Head of caudate nucleus (tissue), 42 donors: ENCODE results near the gene CNIH1.
A peak's percentile ranks its signal among the peaks of the same experiment; 100 is the strongest.

Source experiments
- DNase-seq, 42 donors: peaks; one replicate each; pipeline versions ENCODE4 v3.0.0 to v3.0.0-alpha.2; 2020 to 2021; ENCODE audit warnings: mixed read lengths in 7 of 42
- intact Hi-C: fragments of 100-400 bp; cut with DNase I; formaldehyde crosslinking; loops from one replicate; pipeline ENCODE4 v1.15.0; 2022

Gene CNIH1

GRCh38 chr14:54440873-54441868, at the start of gene CNIH1:
CNIH1 (minus strand) TSS chr14:54441374; CDS start chr14:54441327, 47 bp downstream.
- intact Hi-C loops: loop anchor here (5.0 kb wide), 1 partner anchor 66 kb away; the partner anchor contains the start of gene CGRRF1
- DNase-seq: peak; percentile 72 to 97 (median 93)

- intact Hi-C loops: no loop called here
- DNase-seq: no peak
Observed at GRCh38 chr14:54490445-54491175, 49.4 kb upstream of the CNIH1 start.

GRCh38 chr14:54489731-54490444, 48.7 kb upstream of the CNIH1 start:
- intact Hi-C loops: loop anchor here (2.0 kb wide), 2 partner anchors 21 to 51 kb away; no protein-coding TSS in a partner anchor
- no peak for DNase-seq

- DNase-seq: peak in 1 of 42 donors; percentile 22
- intact Hi-C loops: loop anchor here (2.0 kb wide), 2 partner anchors 22 to 50 kb away; no protein-coding TSS in a partner anchor
Observed at GRCh38 chr14:54489318-54489683, 48.1 kb upstream of the CNIH1 start.

GRCh38 chr14:54488646-54489317, 47.6 kb upstream of the CNIH1 start, which contains the start of gene GMFB:
GMFB (minus strand) TSS chr14:54488980; CDS start chr14:54488927, 53 bp downstream.
- intact Hi-C loops: loop anchor here (2.0 kb wide), 2 partner anchors 22 to 50 kb away; no protein-coding TSS in a partner anchor
- DNase-seq: peak; percentile 76 to 96 (median 90)

- DNase-seq: no peak
- intact Hi-C loops: loop anchor here (2.0 kb wide), 2 partner anchors 23 to 49 kb away; no protein-coding TSS in a partner anchor
Observed at GRCh38 chr14:54488318-54488645, 47.1 kb upstream of the CNIH1 start.

- intact Hi-C loops: loop anchor here (2.0 kb wide), 2 partner anchors 23 to 49 kb away; no protein-coding TSS in a partner anchor
- DNase-seq: no peak
Observed at GRCh38 chr14:54487771-54488170, 46.6 kb upstream of the CNIH1 start.

GRCh38 chr14:54486685-54487084, 45.5 kb upstream of the CNIH1 start:
- no peak for DNase-seq
- intact Hi-C loops: no loop called here

GRCh38 chr14:54483846-54484245, 42.7 kb upstream of the CNIH1 start:
- intact Hi-C loops: no loop called here
- no peak for DNase-seq

- intact Hi-C loops: no loop called here
Observed at GRCh38 chr14:54483073-54483745, 42.0 kb upstream of the CNIH1 start.

GRCh38 chr14:54481695-54482094, 40.5 kb upstream of the CNIH1 start:
- DNase-seq: no peak
- intact Hi-C loops: no loop called here

More at GRCh38 chr14:54483073-54483745, 42.0 kb upstream of the CNIH1 start:
- DNase-seq: no peak

- intact Hi-C loops: no loop called here
- no peak for DNase-seq
Observed at GRCh38 chr14:54480830-54481562, 39.8 kb upstream of the CNIH1 start.

- no peak for DNase-seq
- intact Hi-C loops: no loop called here
Observed at GRCh38 chr14:54478636-54479215, 37.6 kb upstream of the CNIH1 start.

- no peak for DNase-seq
- intact Hi-C loops: no loop called here
Observed at GRCh38 chr14:54475911-54476310, 34.7 kb upstream of the CNIH1 start.

- DNase-seq: no peak
- intact Hi-C loops: no loop called here
Observed at GRCh38 chr14:54475187-54475899, 34.2 kb upstream of the CNIH1 start.

GRCh38 chr14:54474232-54474793, 33.1 kb upstream of the CNIH1 start:
- DNase-seq: no peak
- intact Hi-C loops: no loop called here
